Glutamatergic neuron (in vitro differentiated cells): ENCODE measurements around the gene SULT2A1. TPM values are rescaled to one million over a fixed set of nuclear protein-coding genes. Genes with fewer than 3 reads are reported as not detected.
"Not testable (repeated sequence)": the region's sequence is repeated elsewhere in the genome, so short reads cannot be mapped to it uniquely, and the experiment has no call there.

Source experiments
- DNase-seq: peaks from one replicate; pipeline ENCODE4 v3.0.0; 2022
- H3K27ac Mint-ChIP-seq: one replicate; pipeline ENCODE4 v1.8.0; 2020; ENCODE audit warnings: mild to moderate bottlenecking, mixed read lengths, inconsistent platforms; ENCODE audit not compliant: unreplicated experiment
- H3K27me3 Mint-ChIP-seq: one replicate; pipeline ENCODE4 v1.8.0; 2020; ENCODE audit warnings: mild to moderate bottlenecking, moderate library complexity, mixed read lengths, inconsistent platforms; ENCODE audit not compliant: unreplicated experiment
- H3K36me3 Mint-ChIP-seq: one replicate; pipeline ENCODE4 v1.8.0; 2020; ENCODE audit warnings: mild to moderate bottlenecking, mixed read lengths, inconsistent platforms; ENCODE audit not compliant: unreplicated experiment
- H3K4me1 Mint-ChIP-seq: one replicate; pipeline ENCODE4 v1.8.0; 2020; ENCODE audit warnings: mild to moderate bottlenecking, low read depth, mixed read lengths, inconsistent platforms; ENCODE audit not compliant: unreplicated experiment
- H3K4me3 Mint-ChIP-seq: one replicate; pipeline ENCODE4 v1.8.0; 2020; ENCODE audit warnings: mild to moderate bottlenecking, mixed read lengths, inconsistent platforms; ENCODE audit not compliant: unreplicated experiment
- H3K9me3 Mint-ChIP-seq: one replicate; pipeline ENCODE4 v1.8.0; 2020; ENCODE audit warnings: mild to moderate bottlenecking, moderate library complexity, mixed read lengths, inconsistent platforms; ENCODE audit not compliant: unreplicated experiment
- CTCF ChIP-seq: fragments of 200-600 bp; sonication (generic); IDR thresholded peaks from one replicate; pipeline ENCODE4 v1.5.0; 2021; ENCODE audit not compliant: partially characterized antibody, unreplicated experiment
- total RNA-seq: library from RNA; stranded (reverse); fragmentation: NEBNext Ultra II Directional; extraction: Animal tissue kit (Norgen Biotek cat#: 25700); gene quantifications from one replicate; pipeline ENCODE4 v1.2.1, GENCODE V29; 2021; ENCODE audit not compliant: unreplicated experiment

SULT2A1 gene
- total RNA-seq, 1 donor from 2014 or later: not detected

GRCh38 chr19:47881757-47882156 lies 4.4 kb downstream of the SULT2A1 start:
- TF ChIP-seq CTCF: no peak
- Mint-ChIP-seq H3K27ac (no peak overlapping the region), H3K9me3 (no peaks in the 10 kb centered on the region), H3K4me3 (no peak overlapping the region), H3K27me3 (no peaks in the 10 kb centered on the region), H3K36me3 (no peaks in the 10 kb centered on the region), H3K4me1 (no peaks in the 10 kb centered on the region)
- no peak for DNase-seq

DNA sequence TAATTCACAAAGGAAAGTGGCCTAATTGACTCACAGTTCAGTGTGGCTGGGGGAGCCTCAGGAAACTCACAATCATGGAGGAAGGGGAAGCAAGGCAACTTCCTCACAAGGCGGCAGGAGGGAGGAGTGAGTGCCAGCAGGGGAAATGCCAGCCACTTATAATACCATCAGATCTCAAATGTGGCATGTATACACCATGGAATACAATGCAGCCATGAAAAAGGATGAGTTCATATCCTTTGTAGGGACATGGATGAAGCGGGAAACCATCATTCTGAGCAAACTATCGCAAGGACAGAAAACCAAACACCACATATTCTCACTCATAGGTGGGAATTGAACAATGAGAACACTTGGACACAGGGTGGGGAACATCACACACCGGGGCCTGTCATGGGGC lies 6.7 kb downstream of the SULT2A1 start:
- not testable (repeated sequence) for H3K4me3 Mint-ChIP-seq, H3K36me3 Mint-ChIP-seq, H3K27me3 Mint-ChIP-seq, DNase-seq, H3K4me1 Mint-ChIP-seq, H3K9me3 Mint-ChIP-seq, H3K27ac Mint-ChIP-seq

DNA sequence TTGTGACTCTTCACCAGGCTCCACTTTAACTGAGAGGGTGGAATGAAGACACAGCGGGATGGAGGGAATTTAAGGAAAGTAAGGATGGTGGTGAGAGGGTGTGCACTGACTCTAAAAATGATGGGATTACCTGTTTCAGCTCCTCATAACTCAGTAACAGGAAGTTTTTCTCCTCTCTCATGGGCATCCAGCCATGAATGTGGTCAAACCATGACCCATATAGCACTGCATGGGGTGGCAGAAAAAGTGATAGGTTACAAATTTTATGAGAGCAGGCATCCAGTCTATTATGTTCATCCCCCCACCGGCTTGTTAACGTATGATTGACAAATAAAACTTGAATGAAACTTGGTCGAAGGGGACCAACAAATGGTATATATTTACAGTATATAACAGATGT lies 7.2 kb downstream of the SULT2A1 start:
- TF ChIP-seq CTCF: no peak
- H3K27me3 Mint-ChIP-seq: no peaks in the 10 kb centered on the region

GRCh38 chr19:47865166-47865565 lies 20.9 kb downstream of the SULT2A1 start:
- H3K36me3 Mint-ChIP-seq: no peaks in the 10 kb centered on the region
- H3K4me1 Mint-ChIP-seq: peaks cover 4% of the 10 kb centered on the region
- H3K9me3 Mint-ChIP-seq: peaks cover 4% of the 10 kb centered on the region
- TF ChIP-seq CTCF: no peak
- no peak for DNase-seq
- no peaks in the 10 kb centered on the region for H3K27me3 Mint-ChIP-seq
- H3K27ac Mint-ChIP-seq: no peak overlapping the region
- H3K4me3 Mint-ChIP-seq: no peak overlapping the region

More for the DNA sequence above, 7.2 kb downstream of the SULT2A1 start:
- Mint-ChIP-seq H3K9me3 (no peaks in the 10 kb centered on the region), H3K4me3 (no peak overlapping the region), H3K36me3 (no peaks in the 10 kb centered on the region), H3K27ac (no peak overlapping the region), H3K4me1 (no peaks in the 10 kb centered on the region)
- no peak for DNase-seq

- Mint-ChIP-seq H3K4me3 (peak overlapping the region; percentile 20), H3K9me3 (peaks cover 5% of the 10 kb centered on the region), H3K27ac (peak overlapping the region; percentile 90), H3K36me3 (no peaks in the 10 kb centered on the region), H3K4me1 (peaks cover 4% of the 10 kb centered on the region), H3K27me3 (no peaks in the 10 kb centered on the region)
- peak; percentile 97 for TF ChIP-seq CTCF
- DNase-seq: peak; percentile 98
These were observed 22.6 kb downstream of the SULT2A1 start for GRCh38 chr19:47863514-47863936.

DNA sequence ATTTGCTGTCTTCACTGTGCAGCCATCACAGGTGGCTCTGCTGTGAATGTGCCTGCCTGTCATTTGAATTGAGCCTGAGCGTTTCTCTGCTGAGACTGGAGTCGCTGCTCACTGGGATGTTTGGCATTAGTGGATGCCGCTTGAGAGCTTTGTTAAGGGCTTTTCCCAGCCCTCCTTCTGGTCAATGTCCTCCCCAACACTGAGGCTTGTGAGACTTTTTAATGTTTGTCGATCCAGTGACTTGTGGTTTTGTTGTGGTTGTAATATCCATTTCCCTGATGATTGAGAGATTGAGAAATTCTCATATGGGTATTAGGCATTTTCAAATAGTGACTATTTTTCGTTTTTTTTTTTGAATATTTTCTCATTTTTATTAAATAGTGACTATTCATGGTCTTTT lies 24.5 kb downstream of the SULT2A1 start:
- Mint-ChIP-seq H3K9me3 (peaks cover 6% of the 10 kb centered on the region), H3K27ac (no peak overlapping the region), H3K4me1 (peaks cover 4% of the 10 kb centered on the region), H3K27me3 (no peaks in the 10 kb centered on the region), H3K4me3 (no peak overlapping the region), H3K36me3 (no peaks in the 10 kb centered on the region)
- TF ChIP-seq CTCF: no peak
- DNase-seq: no peak
